HepG2 (cell line): ENCODE data around the gene KRTAP5-8.

Experiments used
- ELF1 ChIP-seq: sonication (generic); formaldehyde crosslinking; IDR thresholded peaks from 2 replicates; pipeline ENCODE4 v1.4.0; 2020; ENCODE audit warnings: missing genetic modification reagents
- FLYWCH1 ChIP-seq: sonication (generic); formaldehyde crosslinking; IDR thresholded peaks from 2 replicates; pipeline ENCODE4 v1.8.1; 2023; ENCODE audit warnings: mild to moderate bottlenecking, missing genetic modification reagents
- FOSL2 ChIP-seq: sonication (generic); formaldehyde crosslinking; IDR thresholded peaks from 2 replicates; pipeline ENCODE4 v1.4.0; 2020; ENCODE audit warnings: missing genetic modification reagents
- HDAC1 ChIP-seq: sonication (generic); formaldehyde crosslinking; IDR thresholded peaks from 2 replicates; pipeline ENCODE4 v1.5.1; 2020; ENCODE audit warnings: mild to moderate bottlenecking, missing genetic modification reagents
- ZNF260 ChIP-seq: sonication (generic); formaldehyde crosslinking; IDR thresholded peaks from 2 replicates; pipeline ENCODE4 v1.4.0; 2020; ENCODE audit warnings: missing genetic modification reagents, low read depth, mild to moderate bottlenecking, borderline replicate concordance
- ZNF547 ChIP-seq: sonication (generic); formaldehyde crosslinking; IDR thresholded peaks from 2 replicates; pipeline ENCODE4 v1.5.1; 2020; ENCODE audit warnings: mild to moderate bottlenecking, missing genetic modification reagents
- TF ChIP-seq, protein P1 (sequence below): sonication (generic); formaldehyde crosslinking; IDR thresholded peaks from 2 replicates; pipeline ENCODE4 v1.5.0; 2020; ENCODE audit warnings: mild to moderate bottlenecking, missing genetic modification reagents, moderate library complexity
- TF ChIP-seq, protein P2 (sequence below): sonication (generic); formaldehyde crosslinking; IDR thresholded peaks from 2 replicates; pipeline ENCODE4 v1.4.0; 2020; ENCODE audit warnings: missing genetic modification reagents
- TF ChIP-seq, protein P3 (sequence below): sonication (generic); formaldehyde crosslinking; IDR thresholded peaks from 2 replicates; pipeline ENCODE4; 2020; ENCODE audit warnings: missing genetic modification reagents, mild to moderate bottlenecking, borderline replicate concordance
- TF ChIP-seq, protein P4 (sequence below): IDR thresholded peaks from 2 replicates; pipeline ENCODE4 v1.6.1; 2016; ENCODE audit warnings: low read depth, missing genetic modification reagents, missing compliant biosample characterization
- TF ChIP-seq, protein P5 (sequence below): sonication (generic); formaldehyde crosslinking; IDR thresholded peaks from 2 replicates; pipeline ENCODE4 v1.5.0; 2020; ENCODE audit warnings: mild to moderate bottlenecking, low read depth, missing genetic modification reagents, borderline replicate concordance

DNA sequence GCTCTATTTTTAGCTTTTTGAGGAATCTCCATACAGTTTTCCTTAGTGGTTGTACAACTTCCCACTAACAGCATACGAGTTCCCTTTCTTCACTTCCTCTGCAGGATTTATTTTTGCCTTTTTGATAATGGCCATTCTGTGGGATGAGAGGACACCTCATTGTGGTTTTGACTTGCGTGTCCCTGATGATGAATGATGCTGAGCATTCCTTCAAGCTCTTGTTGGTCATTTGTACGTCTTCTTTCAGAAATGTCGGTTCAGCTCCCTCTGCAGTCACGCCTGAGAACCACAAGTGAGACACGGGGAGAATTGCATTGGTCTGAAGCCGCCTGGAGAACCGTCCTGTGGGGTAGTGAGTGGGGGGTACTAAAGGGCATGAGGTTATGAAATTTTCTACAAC is 25.6 kb downstream of the KRTAP5-8 start:
- TF ChIP-seq, protein P1, sequence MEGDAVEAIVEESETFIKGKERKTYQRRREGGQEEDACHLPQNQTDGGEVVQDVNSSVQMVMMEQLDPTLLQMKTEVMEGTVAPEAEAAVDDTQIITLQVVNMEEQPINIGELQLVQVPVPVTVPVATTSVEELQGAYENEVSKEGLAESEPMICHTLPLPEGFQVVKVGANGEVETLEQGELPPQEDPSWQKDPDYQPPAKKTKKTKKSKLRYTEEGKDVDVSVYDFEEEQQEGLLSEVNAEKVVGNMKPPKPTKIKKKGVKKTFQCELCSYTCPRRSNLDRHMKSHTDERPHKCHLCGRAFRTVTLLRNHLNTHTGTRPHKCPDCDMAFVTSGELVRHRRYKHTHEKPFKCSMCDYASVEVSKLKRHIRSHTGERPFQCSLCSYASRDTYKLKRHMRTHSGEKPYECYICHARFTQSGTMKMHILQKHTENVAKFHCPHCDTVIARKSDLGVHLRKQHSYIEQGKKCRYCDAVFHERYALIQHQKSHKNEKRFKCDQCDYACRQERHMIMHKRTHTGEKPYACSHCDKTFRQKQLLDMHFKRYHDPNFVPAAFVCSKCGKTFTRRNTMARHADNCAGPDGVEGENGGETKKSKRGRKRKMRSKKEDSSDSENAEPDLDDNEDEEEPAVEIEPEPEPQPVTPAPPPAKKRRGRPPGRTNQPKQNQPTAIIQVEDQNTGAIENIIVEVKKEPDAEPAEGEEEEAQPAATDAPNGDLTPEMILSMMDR (CRISPR knock-in tag), result peak; percentile 88
- TF ChIP-seq FLYWCH1 (CRISPR knock-in tag), result no peak
- TF ChIP-seq, protein P2, sequence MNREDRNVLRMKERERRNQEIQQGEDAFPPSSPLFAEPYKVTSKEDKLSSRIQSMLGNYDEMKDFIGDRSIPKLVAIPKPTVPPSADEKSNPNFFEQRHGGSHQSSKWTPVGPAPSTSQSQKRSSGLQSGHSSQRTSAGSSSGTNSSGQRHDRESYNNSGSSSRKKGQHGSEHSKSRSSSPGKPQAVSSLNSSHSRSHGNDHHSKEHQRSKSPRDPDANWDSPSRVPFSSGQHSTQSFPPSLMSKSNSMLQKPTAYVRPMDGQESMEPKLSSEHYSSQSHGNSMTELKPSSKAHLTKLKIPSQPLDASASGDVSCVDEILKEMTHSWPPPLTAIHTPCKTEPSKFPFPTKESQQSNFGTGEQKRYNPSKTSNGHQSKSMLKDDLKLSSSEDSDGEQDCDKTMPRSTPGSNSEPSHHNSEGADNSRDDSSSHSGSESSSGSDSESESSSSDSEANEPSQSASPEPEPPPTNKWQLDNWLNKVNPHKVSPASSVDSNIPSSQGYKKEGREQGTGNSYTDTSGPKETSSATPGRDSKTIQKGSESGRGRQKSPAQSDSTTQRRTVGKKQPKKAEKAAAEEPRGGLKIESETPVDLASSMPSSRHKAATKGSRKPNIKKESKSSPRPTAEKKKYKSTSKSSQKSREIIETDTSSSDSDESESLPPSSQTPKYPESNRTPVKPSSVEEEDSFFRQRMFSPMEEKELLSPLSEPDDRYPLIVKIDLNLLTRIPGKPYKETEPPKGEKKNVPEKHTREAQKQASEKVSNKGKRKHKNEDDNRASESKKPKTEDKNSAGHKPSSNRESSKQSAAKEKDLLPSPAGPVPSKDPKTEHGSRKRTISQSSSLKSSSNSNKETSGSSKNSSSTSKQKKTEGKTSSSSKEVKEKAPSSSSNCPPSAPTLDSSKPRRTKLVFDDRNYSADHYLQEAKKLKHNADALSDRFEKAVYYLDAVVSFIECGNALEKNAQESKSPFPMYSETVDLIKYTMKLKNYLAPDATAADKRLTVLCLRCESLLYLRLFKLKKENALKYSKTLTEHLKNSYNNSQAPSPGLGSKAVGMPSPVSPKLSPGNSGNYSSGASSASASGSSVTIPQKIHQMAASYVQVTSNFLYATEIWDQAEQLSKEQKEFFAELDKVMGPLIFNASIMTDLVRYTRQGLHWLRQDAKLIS (CRISPR knock-in tag), result no peak
- no peak for TF ChIP-seq ZNF547 (CRISPR knock-in tag)
- TF ChIP-seq ZNF260 (CRISPR knock-in tag), result no peak
- no peak for TF ChIP-seq FOSL2 (CRISPR knock-in tag)
- TF ChIP-seq ELF1, result no peak
- TF ChIP-seq, protein P3, sequence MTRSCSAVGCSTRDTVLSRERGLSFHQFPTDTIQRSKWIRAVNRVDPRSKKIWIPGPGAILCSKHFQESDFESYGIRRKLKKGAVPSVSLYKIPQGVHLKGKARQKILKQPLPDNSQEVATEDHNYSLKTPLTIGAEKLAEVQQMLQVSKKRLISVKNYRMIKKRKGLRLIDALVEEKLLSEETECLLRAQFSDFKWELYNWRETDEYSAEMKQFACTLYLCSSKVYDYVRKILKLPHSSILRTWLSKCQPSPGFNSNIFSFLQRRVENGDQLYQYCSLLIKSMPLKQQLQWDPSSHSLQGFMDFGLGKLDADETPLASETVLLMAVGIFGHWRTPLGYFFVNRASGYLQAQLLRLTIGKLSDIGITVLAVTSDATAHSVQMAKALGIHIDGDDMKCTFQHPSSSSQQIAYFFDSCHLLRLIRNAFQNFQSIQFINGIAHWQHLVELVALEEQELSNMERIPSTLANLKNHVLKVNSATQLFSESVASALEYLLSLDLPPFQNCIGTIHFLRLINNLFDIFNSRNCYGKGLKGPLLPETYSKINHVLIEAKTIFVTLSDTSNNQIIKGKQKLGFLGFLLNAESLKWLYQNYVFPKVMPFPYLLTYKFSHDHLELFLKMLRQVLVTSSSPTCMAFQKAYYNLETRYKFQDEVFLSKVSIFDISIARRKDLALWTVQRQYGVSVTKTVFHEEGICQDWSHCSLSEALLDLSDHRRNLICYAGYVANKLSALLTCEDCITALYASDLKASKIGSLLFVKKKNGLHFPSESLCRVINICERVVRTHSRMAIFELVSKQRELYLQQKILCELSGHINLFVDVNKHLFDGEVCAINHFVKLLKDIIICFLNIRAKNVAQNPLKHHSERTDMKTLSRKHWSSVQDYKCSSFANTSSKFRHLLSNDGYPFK (CRISPR knock-in tag), result no peak
- TF ChIP-seq, protein P4, sequence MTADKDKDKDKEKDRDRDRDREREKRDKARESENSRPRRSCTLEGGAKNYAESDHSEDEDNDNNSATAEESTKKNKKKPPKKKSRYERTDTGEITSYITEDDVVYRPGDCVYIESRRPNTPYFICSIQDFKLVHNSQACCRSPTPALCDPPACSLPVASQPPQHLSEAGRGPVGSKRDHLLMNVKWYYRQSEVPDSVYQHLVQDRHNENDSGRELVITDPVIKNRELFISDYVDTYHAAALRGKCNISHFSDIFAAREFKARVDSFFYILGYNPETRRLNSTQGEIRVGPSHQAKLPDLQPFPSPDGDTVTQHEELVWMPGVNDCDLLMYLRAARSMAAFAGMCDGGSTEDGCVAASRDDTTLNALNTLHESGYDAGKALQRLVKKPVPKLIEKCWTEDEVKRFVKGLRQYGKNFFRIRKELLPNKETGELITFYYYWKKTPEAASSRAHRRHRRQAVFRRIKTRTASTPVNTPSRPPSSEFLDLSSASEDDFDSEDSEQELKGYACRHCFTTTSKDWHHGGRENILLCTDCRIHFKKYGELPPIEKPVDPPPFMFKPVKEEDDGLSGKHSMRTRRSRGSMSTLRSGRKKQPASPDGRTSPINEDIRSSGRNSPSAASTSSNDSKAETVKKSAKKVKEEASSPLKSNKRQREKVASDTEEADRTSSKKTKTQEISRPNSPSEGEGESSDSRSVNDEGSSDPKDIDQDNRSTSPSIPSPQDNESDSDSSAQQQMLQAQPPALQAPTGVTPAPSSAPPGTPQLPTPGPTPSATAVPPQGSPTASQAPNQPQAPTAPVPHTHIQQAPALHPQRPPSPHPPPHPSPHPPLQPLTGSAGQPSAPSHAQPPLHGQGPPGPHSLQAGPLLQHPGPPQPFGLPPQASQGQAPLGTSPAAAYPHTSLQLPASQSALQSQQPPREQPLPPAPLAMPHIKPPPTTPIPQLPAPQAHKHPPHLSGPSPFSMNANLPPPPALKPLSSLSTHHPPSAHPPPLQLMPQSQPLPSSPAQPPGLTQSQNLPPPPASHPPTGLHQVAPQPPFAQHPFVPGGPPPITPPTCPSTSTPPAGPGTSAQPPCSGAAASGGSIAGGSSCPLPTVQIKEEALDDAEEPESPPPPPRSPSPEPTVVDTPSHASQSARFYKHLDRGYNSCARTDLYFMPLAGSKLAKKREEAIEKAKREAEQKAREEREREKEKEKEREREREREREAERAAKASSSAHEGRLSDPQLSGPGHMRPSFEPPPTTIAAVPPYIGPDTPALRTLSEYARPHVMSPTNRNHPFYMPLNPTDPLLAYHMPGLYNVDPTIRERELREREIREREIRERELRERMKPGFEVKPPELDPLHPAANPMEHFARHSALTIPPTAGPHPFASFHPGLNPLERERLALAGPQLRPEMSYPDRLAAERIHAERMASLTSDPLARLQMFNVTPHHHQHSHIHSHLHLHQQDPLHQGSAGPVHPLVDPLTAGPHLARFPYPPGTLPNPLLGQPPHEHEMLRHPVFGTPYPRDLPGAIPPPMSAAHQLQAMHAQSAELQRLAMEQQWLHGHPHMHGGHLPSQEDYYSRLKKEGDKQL, result no peak
- TF ChIP-seq HDAC1 (CRISPR knock-in tag), result no peak
- TF ChIP-seq, protein P5, sequence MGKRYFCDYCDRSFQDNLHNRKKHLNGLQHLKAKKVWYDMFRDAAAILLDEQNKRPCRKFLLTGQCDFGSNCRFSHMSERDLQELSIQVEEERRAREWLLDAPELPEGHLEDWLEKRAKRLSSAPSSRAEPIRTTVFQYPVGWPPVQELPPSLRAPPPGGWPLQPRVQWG, result no peak
